GM18498 (cell line): ENCODE results near the gene RAD51B.
"Not testable (repeated sequence)": the region's sequence is repeated elsewhere in the genome, so short reads cannot be mapped to it uniquely, and the experiment has no call there.

Source experiments
- ATAC-seq: cut with Tn5 transposase; IDR thresholded peaks from one replicate; pipeline ENCODE4 v1.9.1; 2021; ENCODE audit warnings: mild to moderate bottlenecking, moderate library complexity; ENCODE audit not compliant: unreplicated experiment

The RAD51B gene

GRCh38 chr14:68652433-68652690 is 832.8 kb downstream of the RAD51B start:
- ATAC-seq: no peak

GRCh38 chr14:68653108-68653507 is 833.5 kb downstream of the RAD51B start:
- no peak for ATAC-seq

- no peak for ATAC-seq
Observed at GRCh38 chr14:68653804-68654203, 834.2 kb downstream of the RAD51B start.

- no peak for ATAC-seq
Observed at GRCh38 chr14:68654471-68654941, 834.9 kb downstream of the RAD51B start.

GRCh38 chr14:68655021-68655831 is 835.6 kb downstream of the RAD51B start:
- no peak for ATAC-seq

- no peak for ATAC-seq
Observed at GRCh38 chr14:68655911-68656316, 836.3 kb downstream of the RAD51B start.

GRCh38 chr14:68656452-68656851 is 836.9 kb downstream of the RAD51B start:
- ATAC-seq: no peak

GRCh38 chr14:68657300-68658028 is 837.9 kb downstream of the RAD51B start:
- no peak for ATAC-seq

- ATAC-seq: no peak
Observed at GRCh38 chr14:68658029-68658509, 838.5 kb downstream of the RAD51B start.

- ATAC-seq: no peak
Observed at GRCh38 chr14:68658943-68659931, 839.7 kb downstream of the RAD51B start.

GRCh38 chr14:68660495-68660894 is 840.9 kb downstream of the RAD51B start:
- no peak for ATAC-seq

GRCh38 chr14:68661226-68662225 is 841.9 kb downstream of the RAD51B start:
- no peak for ATAC-seq

- ATAC-seq: no peak
Observed at GRCh38 chr14:68662392-68662791, 842.8 kb downstream of the RAD51B start.

- not testable (repeated sequence) for ATAC-seq
Observed at GRCh38 chr14:68662826-68663225, 843.2 kb downstream of the RAD51B start.

- peak; percentile 80 for ATAC-seq
Observed at GRCh38 chr14:68663385-68664076, 844.0 kb downstream of the RAD51B start.

GRCh38 chr14:68664225-68664681 is 844.7 kb downstream of the RAD51B start:
- ATAC-seq: no peak

- ATAC-seq: no peak
Observed at GRCh38 chr14:68665131-68665530, 845.6 kb downstream of the RAD51B start.

GRCh38 chr14:68665792-68666204 is 846.2 kb downstream of the RAD51B start:
- no peak for ATAC-seq

- ATAC-seq: no peak
Observed at GRCh38 chr14:68666236-68666635, 846.7 kb downstream of the RAD51B start.
